ENCODE data around the gene GRID1.

Gene GRID1

DNA sequence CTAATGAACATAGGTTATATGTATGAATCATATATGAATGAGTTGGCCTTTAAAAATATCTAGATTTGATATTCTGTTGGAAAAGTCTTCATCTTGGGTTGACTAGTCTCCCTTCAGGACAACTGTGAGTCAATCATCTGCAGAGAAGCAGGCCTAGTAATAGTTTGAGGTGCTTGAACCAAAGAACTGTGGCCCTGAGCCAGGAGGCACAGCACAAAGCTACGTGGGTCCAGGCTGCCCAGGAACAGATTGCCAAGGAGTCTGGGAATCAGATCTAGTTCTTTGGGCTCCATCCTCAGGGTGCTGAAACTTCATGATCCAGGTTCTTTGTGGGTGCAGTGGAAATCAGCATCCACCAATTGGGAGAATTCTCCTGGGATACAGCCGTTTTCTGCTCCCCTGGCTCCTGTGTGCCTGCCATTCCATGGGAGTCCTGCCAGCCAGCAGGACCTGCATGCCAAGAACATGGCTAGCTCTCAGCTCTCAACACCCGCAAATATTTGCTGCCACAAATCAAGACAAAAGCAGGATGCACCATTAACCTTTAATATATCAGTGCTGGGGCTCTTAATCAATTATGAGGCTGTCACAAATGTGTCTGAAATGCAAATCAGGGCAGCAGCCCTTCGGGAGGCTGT lies 709.0 kb downstream of the GRID1 start:
- DNase-seq = no peak

DNA sequence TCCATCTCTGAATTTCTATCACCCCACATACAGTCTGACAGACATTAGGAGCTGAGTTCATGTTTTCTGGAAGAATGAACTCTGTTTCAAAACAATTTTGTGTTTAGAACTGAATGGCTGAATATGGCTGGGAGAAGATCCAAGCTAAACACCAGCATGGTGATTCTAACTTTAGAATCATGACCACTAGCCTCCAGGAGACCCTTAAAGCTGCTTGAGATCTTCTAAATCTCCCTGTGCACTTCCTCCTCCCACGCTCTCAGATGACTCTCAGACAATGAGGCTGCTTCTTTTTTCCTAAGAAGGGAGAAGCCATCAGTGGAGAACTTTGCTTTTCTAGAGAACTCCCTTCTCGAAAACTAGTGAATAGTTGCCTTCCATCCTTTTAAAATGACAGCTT lies 711.2 kb downstream of the GRID1 start:
- DNase-seq = no peak

DNA sequence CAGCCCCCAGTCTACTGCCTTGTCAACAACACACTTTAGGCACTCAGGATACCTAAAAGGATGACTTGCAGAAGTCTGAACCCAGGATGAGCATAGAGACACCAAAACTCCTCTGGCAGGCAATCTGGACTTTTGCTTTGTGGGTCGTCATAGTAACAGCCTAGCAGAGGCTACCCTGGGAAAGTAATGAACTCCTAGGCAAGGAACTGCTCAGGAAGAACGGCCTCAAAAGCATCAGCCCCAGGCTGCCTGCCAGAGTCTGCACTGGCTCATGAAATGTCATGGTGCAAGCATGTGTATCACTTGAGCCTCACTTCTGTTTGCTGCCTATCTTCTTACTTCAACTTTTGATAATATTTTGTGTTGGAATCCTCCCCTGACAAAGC lies 715.1 kb downstream of the GRID1 start:
- DNase-seq = no peak

DNA sequence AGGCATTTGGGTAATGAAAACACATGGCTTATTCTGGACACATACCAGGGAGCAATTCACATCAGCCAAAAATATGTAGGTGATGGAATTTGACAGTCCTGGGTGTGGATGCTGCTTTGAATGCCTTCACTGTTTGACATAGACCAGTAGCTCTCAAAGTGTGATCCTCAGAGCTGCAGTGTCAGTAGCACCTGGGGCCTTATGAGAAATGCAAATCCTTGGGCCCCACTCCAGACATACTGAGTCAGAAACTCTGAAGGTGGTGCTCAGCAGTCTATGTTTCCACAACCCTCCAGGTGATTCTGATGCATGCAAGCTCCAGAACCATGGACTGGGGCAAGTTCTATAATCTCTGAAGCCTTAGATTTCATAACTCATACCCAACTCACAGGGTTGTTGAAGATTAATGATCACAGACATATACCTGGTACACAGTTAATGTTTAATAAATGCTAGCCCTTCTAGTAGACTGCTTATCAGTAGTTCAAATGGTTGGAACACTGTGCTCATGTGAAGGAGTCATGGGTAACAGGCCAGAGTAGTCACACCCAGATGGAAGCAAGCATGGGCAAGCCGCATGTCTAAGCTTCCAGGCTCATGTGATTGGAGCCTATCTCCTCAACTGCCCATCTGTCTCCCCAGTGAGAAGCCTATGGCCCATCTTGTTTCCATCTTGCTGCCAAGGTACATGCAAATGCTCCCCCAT lies 715.7 kb downstream of the GRID1 start:
- no peak for DNase-seq

DNA sequence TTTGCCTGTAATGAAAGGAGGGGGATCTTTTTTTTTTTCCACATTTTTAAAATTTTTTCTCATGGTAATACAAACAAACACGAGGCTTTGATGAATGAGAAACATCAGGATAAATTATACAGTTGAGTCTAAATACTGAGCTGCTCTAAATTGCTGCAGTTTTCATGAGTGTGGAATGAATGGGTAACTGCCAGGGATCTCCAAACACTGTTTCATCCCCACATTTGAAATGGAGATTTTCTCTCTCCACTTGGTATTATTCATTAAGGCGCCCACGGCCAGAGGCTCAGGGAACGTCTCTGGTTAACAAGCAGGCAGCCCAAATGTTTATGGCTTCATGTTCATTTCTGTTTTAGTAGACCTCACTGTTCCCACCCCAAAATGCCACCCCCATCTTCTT lies 717.1 kb downstream of the GRID1 start:
- no peak for DNase-seq

DNA sequence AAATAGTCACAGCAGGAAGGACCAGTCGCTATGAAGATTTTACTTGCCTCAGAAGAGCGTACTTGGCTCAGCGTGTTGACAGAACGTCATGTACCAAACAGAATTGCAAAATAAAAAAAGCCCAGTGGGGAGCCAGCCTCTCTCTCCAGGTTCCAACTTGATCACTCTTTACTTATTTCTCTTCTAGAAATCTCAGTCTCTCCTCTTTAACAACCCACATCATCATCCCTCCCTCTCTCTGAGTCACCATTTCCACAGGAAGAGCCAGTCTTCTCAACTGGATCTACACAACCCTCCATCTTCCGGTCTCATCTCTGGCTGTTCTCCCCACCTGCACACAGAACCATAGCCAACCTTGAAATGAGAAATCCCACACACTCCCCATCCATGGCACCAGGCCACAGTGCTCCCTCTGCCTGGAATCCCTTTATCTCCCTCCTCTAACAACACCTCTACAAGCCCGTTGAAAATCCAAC lies 718.3 kb downstream of the GRID1 start:
- DNase-seq = no peak

DNA sequence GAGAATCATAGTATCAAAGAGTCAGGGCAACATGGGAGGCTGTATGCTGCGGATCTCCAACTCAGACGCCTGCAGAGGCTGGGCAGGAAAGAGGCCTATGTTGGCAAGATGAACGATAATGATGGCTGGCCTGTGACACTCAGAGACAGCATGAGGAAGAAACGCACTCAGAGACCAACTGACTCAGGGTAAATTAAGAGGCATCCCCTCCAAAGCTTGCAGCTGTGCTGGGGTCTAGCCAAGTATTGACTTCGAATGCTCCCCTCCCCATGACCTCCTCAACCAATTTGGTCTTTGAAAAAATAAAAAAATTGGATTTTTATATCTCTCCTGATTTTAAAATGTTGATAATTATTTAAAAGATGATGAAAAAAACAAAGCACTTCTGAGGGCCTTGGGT lies 718.9 kb downstream of the GRID1 start:
- DNase-seq = no peak

DNA sequence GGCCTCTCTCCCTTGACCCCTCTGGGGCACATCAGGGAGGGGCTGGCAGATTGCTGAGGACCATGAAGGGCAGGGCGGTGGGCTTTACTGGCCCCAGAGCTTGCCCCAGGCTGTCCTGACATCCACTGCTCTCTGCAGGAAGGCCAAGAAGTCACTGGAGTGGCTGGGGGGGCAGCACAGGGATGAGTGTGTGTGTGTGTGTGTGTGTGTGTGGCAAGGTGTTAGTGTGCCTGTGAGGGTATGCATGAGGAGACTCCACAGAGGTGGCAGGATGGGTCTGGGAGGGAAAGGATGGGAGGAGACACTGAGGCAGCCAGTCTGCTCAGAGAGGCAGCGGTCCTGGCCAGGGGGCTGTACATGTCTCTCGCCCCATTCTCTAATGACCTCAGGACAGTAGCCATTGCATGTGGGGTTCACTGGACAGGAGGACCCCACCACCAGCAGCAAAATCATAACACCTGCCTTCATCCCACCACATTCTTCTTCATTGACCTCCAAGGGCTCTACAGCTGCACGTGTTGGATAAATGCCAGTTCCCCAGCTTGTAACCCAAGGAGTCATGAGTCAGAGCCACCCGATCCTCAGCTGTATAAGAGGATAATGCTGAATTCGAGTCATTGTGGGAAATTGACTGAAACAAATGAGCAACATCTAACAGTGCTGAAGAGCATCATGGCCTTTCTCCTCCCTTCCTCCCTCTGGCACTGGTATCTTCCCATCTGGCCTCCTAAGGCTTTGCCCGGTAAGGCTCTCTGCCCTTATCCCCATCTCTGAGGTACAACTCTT lies 720.5 kb downstream of the GRID1 start:
- DNase-seq = no peak

DNA sequence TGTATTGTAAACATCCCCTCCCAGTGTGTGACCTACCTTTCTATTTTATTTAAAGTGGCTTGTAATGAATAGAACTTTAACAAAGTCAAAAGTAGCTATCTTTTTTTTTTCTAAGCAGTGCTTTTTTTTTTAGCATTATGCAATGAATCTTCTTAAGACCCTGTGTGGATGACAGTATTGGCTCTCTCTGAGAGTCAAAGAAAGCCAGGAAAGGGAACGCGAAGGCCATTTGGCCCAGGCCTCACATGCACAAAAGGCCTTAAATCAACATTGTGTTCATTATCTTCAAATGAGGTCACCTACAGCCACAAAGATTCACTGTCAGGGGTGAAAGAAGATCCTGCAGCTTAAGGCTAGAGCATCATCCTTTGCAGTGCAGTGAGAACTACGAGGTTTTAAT lies 721.5 kb downstream of the GRID1 start:
- DNase-seq = no peak

DNA sequence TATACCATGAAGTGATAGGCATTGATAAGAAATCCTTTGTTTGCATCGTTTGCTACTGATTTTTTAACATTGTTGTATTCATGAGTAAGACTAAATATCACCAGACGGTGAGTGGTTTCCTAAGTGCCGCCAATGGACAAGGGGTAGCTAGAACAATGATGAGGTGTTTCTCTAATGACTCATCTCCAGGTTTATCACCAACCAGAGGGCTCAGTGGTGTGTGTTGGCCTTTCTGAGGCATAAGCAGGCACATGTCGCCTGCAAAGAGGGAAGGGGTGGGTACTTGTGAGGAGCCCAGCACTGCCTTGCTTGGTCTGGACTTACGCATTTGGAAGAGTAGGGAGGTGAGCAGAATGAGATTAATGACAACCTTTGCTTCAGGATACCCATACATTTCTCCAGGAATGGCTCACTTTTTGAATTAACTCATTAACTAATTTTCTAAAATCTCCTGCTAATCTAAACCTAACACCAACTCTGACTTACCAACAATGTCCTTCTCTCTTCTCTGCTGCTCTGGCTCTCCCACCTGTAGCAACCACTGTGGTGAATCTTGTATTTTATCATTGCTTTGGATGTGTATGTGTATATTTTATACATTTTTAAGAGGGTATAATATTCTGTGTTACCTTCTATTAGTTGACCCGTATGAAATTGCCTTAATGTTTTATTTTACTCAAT lies 722.6 kb downstream of the GRID1 start:
- no peak for DNase-seq

DNA sequence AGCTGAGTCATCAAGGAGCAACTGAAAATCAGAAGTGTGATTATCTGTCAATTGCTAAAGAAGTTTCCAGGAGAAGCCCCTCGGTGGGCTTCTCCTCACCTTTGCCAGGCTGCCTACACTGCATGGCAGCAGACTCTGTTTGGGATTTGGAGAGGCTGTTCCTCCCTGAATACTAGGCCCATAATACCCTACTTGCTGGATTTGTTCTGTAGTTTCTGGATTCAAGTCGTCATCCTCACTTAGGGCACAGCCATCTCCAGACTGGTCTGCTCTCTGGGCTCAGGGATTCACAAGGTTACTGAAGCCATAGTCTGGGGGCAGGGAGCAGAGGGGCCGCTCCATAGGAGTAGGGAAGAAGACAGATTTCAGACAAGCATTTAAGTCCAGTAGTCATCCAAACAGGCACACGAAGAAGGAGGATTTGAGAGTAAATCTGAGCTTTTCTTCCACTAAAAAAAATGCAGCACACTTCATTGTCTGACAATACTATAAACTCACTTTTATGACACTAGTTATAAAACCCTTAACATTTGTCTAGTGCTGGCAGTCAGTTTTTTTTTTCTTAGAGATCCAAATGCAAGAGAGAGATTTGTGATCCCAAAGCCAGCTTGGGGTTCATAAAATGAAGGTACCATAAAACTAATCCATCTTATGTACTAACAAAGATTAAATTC lies 723.3 kb downstream of the GRID1 start:
- DNase-seq = no peak

DNA sequence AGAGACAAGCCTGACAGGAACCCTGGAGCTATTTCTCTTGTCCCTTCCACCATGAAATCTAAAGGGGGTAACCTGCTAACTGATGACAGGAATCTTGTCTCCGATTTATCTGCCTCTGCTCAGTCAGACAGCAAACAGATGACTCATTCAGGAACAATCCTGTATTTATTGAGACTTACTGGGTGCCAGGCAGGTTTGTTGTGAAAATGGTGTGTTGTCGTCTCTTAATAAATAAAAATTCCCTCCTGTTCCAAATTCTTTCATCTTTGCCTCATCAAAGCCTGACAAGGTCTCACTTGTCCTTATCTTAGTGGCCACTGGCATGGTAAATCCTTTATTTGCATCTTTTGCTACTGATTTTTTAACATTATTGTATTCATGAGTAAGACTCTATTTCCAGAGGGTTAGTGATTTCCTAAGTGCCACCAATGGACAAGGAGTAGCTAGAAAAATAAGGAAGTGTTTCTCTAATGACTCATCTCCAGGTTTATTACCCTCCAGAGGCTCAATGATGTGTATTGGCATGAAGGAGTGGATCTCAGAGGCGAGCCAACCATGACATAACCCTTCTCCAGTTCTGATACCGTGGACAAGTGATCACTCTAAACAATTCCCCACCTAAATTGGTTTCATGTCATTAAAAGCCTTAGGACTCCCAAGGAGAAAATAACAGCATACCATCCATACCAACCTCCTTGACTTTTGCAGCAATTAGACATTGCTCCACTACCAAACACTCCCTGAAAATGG lies 724.0 kb downstream of the GRID1 start:
- no peak for DNase-seq

DNA sequence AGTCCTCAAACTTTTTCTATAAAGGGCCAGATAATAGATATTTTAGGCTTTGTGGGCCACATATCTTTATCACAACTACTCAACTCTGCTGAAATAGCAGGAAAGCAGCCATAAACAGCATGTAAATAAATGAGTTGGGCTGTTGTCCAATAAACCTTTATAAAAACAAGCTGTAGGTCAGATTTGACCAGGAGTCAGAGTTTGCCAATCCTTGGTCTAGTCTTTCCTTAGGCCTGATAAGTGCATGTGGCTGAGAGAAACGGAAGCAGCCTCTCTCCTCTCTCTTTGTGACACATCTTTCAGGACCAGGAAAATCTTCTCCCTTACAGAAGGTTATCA lies 724.5 kb downstream of the GRID1 start:
- DNase-seq = no peak

DNA sequence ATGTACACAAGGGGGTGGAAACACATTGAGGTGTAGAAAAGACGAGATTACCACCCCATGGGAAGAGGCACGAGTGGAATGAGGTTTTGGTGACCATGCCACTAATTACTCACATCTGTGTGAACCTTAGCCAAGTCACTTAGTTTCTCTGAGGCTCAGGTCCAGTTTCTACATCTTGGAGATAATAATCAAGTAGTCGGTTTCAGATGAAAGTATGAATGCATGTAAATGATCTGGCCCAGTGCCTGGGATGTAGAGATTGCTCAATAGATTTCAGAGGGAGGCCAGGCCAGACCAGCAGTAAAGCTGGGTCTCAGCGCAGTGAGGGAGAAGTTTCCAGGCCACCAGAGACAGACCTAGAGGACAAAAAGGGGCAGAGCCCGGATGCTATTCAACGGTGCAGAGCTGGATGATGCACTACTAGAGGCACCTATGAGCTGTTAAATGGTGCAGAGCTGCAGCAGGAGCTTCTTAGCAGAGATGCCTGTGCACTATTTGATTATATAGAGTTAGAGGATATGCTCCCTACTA lies 725.1 kb downstream of the GRID1 start:
- no peak for DNase-seq

DNA sequence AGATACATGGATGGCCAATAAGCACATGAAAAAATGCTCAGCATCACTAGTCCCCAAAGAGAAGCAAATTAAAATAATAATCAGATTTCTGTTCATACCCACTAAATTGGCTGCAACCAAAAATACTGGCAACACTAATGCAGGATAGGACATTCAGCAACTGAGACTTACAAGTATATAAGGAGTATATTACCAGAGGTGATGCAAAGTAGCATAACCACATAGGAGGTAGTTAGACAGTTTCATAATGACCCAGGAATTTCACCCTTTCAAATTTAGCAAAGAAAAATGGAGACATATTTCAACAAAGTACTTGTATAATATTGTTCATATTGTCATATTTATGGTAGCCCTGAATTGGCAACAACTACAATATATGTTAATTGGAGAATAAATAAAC lies 727.8 kb downstream of the GRID1 start:
- DNase-seq = no peak

DNA sequence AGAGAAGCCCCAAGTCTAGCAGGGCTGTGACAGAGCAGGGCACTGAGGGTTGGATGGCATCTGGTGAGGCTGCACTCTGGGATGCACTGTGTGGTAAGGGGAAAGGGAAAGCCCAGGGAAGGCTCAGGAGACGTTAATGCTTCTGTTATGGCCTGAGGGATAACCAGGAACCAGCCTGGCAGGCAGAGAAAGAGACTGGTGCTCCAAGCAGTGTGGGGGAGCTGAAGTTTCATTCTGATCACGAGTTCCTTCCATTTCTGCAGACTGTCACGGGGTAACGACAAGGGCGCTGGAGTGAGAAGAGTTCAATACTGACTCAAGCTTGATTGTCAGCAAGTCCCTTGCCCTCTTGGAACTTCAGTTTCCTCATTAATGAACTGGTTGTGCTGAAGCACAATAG lies 730.9 kb downstream of the GRID1 start:
- no peak for DNase-seq

DNA sequence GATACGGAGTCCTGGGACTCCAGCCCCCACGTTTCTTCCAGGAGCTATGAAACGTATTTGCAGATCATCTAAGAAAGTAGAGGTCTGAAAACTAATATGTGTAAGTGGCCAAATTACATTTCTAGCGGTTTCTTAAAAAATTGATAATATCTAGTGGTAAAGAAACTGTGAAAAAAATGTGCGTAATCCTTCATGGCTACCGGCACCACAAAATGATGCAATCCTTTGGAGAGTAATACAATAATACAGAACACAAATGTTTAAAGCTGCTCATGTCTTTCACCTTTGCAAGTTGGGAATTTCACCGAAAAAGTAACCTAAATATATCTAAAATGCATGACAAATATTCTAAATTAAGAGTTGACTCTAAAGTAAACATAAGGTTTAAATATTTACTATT lies 742.1 kb downstream of the GRID1 start:
- no peak for DNase-seq

DNA sequence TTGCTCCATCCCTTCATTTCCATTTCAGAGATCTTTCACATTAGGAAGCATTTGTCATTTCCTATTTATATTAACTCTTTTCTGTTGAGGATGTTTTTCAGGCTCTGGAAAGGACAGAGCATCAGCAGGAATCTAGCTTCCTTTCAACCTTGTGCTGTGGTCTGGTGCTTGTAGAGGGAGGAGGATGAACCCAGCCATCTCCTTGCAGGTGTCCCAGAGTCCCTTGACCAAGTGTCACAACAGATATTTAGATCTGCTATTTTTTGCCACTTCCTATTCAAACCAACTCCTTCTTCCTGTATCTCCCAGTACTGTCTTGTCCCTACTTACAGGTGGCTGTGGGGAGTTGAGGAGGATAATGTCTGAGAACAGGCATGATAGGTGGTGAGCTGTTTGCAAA lies 742.8 kb downstream of the GRID1 start:
- DNase-seq = no peak

DNA sequence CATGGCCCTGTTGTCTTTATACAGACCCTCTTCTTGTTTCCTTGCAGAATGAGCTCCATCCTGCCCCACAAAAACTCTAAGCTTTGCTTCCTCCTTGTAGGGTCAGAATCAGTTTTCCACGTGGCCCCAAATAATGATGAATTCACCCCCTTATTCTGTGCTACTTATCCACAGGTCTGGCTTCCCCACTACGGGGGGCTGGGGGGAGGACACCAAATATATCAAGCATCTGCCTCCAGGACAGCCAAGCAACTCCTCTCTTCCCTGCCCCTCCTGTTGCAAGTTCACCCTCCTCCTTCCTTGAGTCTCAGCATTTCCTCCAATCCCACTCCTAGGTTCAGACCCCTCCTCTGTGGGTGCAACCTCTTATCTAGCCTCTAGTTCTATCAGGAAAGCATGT lies 743.3 kb downstream of the GRID1 start:
- DNase-seq = no peak

DNA sequence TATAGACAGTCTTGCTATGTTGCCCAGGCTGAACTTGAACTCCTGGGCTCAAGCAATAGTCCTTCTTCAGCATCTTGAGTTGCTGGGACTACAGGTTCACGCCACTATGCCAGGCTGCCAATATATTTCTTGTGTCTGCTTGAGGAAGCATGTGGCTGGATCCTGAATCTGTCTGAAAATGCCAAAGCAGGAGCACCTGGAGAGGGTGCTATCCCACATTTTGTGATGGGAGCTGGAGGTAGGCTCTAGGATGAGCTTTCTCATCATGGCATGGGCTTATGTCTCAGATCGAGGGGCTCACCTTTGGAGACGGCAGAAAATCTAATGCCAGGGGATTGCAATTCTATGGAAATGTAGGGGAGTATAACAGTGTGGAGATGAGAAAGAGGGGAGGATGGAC lies 744.2 kb downstream of the GRID1 start:
- no peak for DNase-seq

DNA sequence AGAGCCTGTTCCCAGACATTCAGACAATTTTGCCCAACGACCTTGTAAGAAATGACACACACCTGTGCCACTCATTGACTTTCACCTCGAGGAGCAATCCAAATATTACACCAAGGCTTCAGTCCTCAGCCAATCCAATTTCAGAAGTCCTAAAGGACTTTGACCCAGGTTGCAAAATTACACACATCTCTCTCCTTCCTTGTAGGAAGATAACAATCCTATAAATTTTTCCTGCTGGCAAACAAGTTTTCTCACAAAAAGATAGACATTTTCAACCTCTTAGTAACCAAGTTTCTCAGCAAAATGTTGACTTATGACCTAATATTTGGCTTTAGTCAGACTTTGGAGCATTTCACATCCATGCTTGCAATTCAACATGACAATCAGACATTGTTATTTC lies 745.0 kb downstream of the GRID1 start:
- DNase-seq = no peak

DNA sequence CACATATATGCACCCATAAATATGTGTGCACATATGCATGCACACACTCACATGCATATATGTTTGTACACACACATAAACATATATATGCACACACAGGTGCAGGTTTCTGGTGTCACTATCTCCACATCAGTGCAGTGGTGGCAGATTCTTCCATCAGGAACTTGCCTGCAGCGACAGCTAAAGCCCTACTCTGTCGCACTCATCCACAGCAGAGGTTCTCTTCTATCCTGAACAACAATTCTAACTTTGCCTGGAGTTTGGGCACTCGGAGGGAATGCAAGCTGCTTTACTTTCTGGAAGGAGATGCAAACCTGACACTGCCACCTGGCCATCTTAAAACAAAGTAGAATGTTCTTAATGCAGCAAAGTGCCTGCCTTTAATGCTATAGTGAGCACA lies 745.8 kb downstream of the GRID1 start:
- no peak for DNase-seq
